HG02763 (cell line): Measurements from ENCODE around the gene PRR23E.

Experiments
- ATAC-seq: cut with Tn5 transposase; IDR thresholded peaks from one replicate; pipeline ENCODE4 v1.9.1; 2021; ENCODE audit warnings: mild to moderate bottlenecking, moderate library complexity; ENCODE audit not compliant: unreplicated experiment

PRR23E gene, protein sequence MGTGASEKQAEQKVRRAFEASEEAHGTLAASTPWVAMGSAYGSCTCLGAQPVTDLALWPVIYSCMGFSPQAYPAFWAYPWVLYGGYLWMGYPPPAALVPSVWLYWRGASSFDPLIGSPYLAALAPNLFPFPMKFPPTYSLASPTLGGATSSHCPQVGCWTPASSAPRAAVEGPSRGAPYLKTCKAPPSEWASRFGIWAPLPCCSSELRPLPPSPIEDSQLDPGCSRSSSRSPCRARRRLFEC

DNA sequence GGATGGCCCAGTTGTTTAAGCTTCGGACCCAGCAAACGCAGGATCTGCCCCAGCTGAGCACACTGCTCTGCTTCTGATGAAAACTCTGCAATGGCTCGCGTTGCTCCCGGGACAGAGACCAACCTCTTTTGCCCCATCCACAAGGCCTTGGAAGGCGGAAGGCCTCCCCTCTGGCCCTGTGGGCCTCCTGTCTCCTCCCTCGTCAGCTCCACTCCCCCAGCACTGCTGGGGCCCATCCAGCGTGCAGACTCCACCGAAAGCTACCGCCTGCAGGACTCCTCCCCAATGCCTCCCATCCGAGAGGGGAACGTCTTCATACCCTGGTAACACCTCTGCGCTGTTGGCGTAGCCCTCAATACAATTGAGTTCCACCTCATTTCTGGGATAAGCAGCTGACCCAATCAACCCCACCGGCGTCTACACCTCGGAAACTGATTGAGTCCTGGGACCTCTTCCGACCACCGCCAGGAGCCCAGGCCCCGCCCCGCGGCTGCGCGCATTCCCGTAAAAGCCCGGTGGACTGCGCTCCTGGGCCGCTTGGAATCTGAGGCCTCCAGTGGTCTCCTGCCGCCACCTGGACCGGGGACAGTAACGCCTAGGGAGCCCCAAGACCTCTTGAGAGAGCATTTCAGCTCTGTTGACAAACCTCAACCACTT lies at the start of gene PRR23E:
Gene PRR23E, plus strand, starts transcription at position 556 of the 657 bp plus-strand sequence. CDS start 3,555 bp downstream, outside the sequence.
- ATAC-seq, result no peak

- no peak for ATAC-seq
Observed at GRCh38 chr3:127143172-127143571, 49.8 kb upstream of the PRR23E start.

DNA sequence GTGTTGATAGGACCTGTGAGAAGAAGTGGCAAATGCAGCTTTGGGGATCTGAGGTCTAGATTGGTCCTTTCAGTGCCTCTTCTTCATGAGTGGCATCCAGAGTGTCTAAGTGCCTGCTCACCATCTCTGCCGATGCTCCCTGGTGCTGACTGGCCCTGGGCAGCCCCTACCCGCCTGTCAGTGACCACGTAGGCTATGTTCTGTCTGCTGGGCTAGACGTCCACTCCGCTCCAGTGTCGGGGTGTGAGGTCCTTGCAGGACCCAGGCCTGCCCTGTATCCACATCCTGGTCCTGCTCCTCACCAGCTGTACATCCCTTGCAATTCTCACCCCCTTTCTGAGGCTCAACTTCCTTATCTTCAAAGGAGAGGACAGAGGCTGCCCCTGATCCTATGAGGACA lies 48.3 kb upstream of the PRR23E start:
- ATAC-seq, result no peak

GRCh38 chr3:127145266-127145665 lies 47.7 kb upstream of the PRR23E start:
- ATAC-seq, result no peak

DNA sequence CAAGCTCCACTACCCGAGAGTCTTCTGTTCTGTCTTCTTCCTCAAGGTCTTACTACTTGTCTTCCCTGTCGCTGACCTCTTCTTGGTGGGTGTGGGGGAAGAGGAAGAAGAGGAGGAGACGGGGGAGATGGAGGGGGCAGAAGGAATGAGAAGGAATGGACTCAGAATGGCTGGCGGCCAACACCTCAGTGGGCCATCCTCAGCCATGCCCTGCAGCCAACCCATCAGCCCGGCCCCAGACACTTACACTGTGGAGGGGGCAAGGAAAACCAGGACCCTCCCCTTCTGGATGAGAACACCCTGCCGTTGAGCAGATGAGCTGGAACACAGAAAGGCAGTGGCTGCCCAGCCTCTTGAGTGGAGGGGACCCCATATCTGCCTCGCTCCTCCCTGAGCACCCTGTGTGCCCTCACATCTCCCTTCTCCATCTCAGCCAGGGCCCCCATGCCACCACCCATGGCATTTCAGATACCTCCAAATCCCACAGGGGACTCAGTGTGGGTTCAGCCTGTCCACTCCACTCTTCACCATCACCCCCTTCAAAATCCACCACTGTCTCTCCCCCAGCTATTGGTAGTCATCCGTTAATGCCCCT lies 45.5 kb upstream of the PRR23E start:
- ATAC-seq, result no peak

DNA sequence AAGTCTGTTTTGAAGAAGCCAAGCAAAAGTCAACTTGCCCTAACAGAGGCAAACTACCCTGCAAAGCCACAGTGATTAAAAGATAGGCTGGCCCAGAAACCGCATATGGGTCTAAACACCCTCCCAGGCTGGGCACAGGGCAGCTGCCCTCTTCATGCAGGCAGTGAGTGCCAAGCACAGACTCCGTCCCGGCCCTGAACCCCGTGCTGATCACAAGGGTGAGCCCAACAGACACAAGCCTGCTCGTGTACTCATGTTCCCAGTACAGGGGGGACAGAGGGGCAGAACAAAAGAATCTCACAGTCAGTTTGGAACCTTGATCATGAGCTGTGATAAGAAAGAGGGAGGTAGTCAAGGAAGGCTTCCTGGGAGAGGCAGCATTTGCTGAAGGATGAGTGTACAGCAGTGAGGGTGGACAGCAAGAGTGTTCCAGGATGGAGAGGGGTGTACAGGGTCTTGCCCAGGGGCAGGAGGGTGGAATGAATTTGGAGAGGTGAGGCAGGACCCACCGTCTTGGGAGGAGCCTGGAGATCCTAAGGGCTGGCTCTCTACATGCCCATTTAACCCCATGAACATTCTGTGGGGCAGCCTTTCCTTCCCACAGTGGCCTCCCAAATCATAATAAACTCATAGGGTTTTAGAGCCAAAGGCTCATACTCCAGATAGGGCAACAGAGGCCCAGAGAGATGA lies 43.2 kb upstream of the PRR23E start:
- ATAC-seq, result no peak

- ATAC-seq, result no peak
Observed at GRCh38 chr3:127150513-127151250, 42.2 kb upstream of the PRR23E start.

GRCh38 chr3:127151251-127151564 lies 41.7 kb upstream of the PRR23E start:
- no peak for ATAC-seq

GRCh38 chr3:127151992-127152650 lies 40.8 kb upstream of the PRR23E start:
- no peak for ATAC-seq

GRCh38 chr3:127152684-127153505 lies 40.0 kb upstream of the PRR23E start:
- ATAC-seq, result no peak

DNA sequence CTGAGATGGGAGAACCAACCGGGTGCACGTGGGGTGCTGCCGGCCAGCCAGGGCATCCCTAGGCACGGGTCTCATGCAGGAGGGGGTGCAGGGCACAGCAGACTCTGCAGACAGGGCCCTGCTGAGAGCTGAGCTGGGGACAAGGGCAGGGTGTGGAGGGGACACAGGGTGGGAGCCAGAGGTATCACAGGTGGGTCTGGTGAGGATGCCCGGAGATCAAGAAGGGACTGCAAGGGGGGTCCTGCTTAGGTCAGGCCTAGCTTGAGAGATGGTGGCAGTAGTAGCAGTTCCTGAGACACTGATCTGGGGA lies 39.5 kb upstream of the PRR23E start:
- no peak for ATAC-seq

GRCh38 chr3:127156338-127157050 lies 36.4 kb upstream of the PRR23E start:
- ATAC-seq, result no peak

- ATAC-seq, result no peak
Observed at GRCh38 chr3:127157171-127157828, 35.6 kb upstream of the PRR23E start.

DNA sequence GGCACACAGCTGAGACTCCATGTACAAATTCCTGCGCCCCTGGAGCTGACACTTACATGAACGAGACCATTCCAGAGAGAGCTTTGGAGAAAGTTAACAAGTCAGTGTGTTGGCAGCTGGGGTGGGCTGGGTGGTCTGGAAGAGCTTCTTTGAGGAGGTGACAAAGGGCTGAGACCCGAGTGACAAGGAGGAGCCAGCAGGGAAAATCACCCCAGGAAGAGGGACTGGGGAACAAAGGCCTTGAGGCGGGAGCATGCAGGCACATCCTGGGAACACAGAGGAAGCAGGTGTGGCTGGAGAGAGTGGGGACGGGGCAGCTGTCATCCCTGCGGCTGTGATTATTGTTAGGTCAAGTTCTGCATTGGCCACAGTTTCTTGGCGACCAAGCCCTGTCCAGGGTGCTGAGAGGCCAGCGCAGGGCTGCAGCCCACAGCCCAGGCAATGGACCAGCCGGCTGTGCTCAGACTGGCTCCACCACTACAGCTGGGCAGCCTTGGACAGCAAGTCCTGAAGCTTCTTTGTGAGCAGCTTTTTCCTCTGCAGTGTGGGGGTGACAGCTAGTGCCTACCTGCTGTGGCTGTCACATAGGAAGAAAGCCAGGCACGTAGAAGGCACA lies 34.2 kb upstream of the PRR23E start:
- ATAC-seq, result no peak

DNA sequence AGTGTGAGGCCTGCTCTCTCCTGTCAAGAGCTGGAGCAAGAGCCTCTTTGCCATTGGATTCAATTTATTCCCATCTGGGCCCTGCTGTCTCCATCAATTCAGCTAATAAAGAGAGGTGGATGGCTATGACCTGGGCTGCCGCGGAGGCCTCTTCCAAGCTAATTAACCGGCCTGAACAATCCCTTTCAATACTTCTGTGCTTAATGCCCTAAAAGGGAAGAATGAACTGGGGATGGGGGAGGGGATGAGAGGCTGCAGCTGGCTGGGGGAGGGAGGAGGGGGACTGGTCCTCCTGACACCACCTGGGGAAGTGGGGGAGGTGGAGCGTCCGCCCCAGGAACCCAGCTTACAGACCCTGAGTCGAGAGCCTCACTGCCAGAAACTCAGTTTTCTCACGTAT lies 33.4 kb upstream of the PRR23E start:
- no peak for ATAC-seq

DNA sequence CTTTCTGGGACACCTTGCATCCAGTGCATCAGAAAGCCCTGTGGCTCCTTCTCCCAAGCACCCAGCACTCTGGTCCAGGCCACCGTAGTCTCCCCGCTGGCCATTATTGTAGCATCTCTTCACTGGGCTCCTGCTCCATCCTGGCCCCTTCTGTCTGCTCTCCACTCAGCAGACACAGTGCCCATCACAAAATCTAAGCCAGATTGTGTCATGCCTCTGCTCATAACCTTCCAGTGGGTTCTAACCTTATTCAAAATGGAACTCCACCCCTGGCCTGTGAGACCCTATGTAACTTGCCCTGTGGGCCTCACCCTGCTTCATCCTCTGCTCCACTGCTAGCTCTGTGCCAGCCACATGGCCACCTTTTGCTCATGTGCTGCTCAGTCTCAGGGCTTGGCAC lies 31.7 kb upstream of the PRR23E start:
- ATAC-seq, result no peak

- no peak for ATAC-seq
Observed at GRCh38 chr3:127161973-127162579, 30.9 kb upstream of the PRR23E start.
